ENCODE results near the gene FIBP. TPM values are rescaled to one million over a fixed set of nuclear protein-coding genes. Genes with fewer than 3 reads are reported as not detected.
A peak's percentile ranks its signal among the peaks of the same experiment; 100 is the strongest.

The FIBP gene
- total RNA-seq (2014; rRNA removed; shearing (Covaris generic)) (201 and 220 TPM in 2 replicates), polyA plus RNA-seq (2016; fragmentation: Nextera tagmentation; extraction: Ambion mirVana) (200 and 203 TPM in 2 replicates)

DNA sequence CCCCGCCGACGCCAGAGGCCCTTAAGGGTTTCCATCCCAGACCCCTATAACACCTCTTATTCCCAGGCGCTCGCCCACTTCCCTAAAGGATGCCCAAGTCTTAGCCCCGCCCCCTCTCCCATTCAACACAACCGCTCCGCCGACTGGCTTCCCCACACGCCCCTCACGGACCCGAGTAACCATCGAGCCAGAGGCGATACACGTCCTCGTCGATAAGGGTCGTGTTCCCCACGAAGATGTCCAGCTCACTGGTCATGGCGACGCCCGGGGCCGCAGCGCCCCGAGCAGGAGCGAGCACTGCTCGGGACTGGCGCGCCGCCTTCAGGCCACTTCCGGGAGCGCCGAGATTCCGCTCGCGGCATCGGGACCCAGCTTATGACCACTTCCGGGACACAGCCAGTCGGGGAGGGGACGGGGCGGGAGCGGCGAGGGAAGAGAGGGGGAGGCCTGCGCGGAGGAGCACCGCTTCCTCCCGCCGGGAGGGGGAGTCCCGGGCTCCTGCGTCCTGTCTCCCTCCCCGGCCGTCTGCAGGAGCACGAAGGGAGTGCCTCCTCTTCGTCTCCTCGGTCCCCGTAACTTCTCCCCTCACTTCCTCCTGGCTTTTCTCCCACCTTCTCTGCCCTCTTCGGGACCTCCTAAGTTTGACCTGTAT, at the start of gene FIBP:
FIBP (minus strand) TSS at position 309 of the 652 bp plus-strand sequence; CDS start at position 256, 53 bp downstream.
- Histone ChIP-seq H3K27ac (peak within 1 kb of the TSS; percentile 99), H3K4me3 (peak within 1 kb of the TSS; percentile 95), H3K36me3 (ENCODE audit: low read depth) (peaks cover 27% of the 10 kb centered on the region; the same call in 1 of the 2 replicates), H3K27me3 (replicated peaks; ENCODE audit: insufficient read depth) (no peaks in the 10 kb centered on the region), H3K9ac (peak within 1 kb of the TSS; percentile 99), H3F3A (ENCODE audit: insufficient read depth) (peaks cover 53% of the 10 kb centered on the region), H3K9me2 (ENCODE audit: insufficient read depth) (no peaks in the 10 kb centered on the region), H2AFZ (peak within 1 kb of the TSS; percentile 76), H3K9me3 (ENCODE audit: low read depth) (no peaks in the 10 kb centered on the region), H3K4me2 (ENCODE audit: unreplicated experiment) (peak within 1 kb of the TSS; percentile 85), H4K20me1 (ENCODE audit: insufficient read depth) (no peaks in the 10 kb centered on the region; the same call in 1 of the 2 replicates), H3K79me2 (ENCODE audit: insufficient read depth) (peaks cover 66% of the 10 kb centered on the region), H3K4me1 (ENCODE audit: insufficient read depth) (peaks cover 37% of the 10 kb centered on the region)
- in situ Hi-C loops (cut with MboI) = loop anchor here (10.0 kb wide), 1 partner anchor 97 kb away; no protein-coding TSS in a partner anchor
- no peak for TF ChIP-seq EZH2 (IDR thresholded peaks at IDR 0.05; ENCODE audit: insufficient read depth, poor library complexity, severe bottlenecking)
- DNase-seq = peak; percentile 98
- 0 to 1% methylated on average over 44 to 48 of the region's 57 CpGs for WGBS, 2 experiments (ENCODE audit: low coverage in 1 of 2, low lambda C conversion rate in 2 of 2, missing lambda C conversion rate in 2 of 2)

DNA sequence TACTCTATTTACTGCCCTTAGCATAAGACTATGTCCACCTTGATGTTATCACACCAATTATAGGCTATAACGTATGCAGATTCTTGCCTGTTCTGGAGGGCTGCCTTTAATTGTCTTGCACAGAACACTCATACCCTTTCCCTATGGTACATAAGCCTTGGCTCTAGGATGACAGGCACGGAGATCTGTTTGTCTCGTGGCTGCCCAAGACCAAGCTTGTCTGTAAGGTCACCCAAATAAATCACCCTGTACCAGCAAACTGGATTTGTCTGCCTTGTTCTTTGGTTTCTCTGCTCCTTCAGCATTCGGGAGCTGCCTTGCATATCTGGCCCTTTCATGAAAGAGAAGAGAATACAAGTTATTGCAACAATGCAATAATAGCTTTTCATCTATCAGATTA, 49.5 kb upstream of the FIBP start:
- WGBS, 2 experiments (ENCODE audit: low coverage in 1 of 2, low lambda C conversion rate in 2 of 2, missing lambda C conversion rate in 2 of 2) = 43 to 44% methylated on average over 4 of the region's 4 CpGs

DNA sequence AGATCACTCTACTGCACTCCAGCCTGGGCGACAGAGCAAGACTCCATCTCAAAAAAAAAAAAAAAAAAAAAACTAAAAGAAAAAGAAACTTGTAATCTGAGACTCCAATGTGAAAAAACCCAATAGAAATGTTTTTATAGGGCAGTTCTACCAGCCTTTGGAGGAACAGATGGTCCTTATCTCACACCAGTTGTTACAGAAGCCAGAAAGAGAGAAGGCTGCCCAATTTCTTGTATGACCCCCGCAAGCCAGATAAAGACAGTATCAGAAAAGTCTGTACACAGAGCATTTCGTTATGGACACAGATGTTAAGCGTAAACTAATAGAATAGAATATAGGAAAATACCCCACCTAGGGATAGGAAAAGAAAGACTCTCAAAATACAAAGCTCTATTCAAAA, 45.7 kb upstream of the FIBP start:
- 70 to 76% methylated on average over 4 of the region's 4 CpGs for WGBS, 2 experiments (ENCODE audit: low coverage in 1 of 2, low lambda C conversion rate in 2 of 2, missing lambda C conversion rate in 2 of 2)
- no peaks in the 10 kb centered on the region for H3K9me3 ChIP-seq (ENCODE audit: low read depth)
- no peaks in the 10 kb centered on the region for H3K4me1 ChIP-seq (ENCODE audit: insufficient read depth)
- H4K20me1 ChIP-seq (ENCODE audit: insufficient read depth) = no peaks in the 10 kb centered on the region
- TF ChIP-seq EZH2phosphoT487 (IDR thresholded peaks at IDR 0.05; ENCODE audit: insufficient read depth, low read depth) (no peak), EZH2 (IDR thresholded peaks at IDR 0.05; ENCODE audit: insufficient read depth, poor library complexity, severe bottlenecking) (no peak)
- in situ Hi-C loops (cut with MboI) = no loop called here
- no peak overlapping the region for H3K4me2 ChIP-seq (ENCODE audit: unreplicated experiment)
- no peak overlapping the region for H3K9ac ChIP-seq
- H3K27me3 ChIP-seq (replicated peaks; ENCODE audit: insufficient read depth) = no peaks in the 10 kb centered on the region
- H3K9me2 ChIP-seq (ENCODE audit: insufficient read depth) = no peaks in the 10 kb centered on the region
- no peak for DNase-seq
- no peaks in the 10 kb centered on the region for H3K79me2 ChIP-seq (ENCODE audit: insufficient read depth)
- peaks cover 4% of the 10 kb centered on the region; the same call in 1 of the 2 replicates for H3F3A ChIP-seq (ENCODE audit: insufficient read depth)
- no peak overlapping the region for H3K4me3 ChIP-seq
- no peak overlapping the region for H3K27ac ChIP-seq
- H2AFZ ChIP-seq = no peak overlapping the region
- no peaks in the 10 kb centered on the region for H3K36me3 ChIP-seq (ENCODE audit: low read depth)

More for the DNA sequence above, 49.5 kb upstream of the FIBP start:
- Histone ChIP-seq H3K9me2 (ENCODE audit: insufficient read depth) (no peaks in the 10 kb centered on the region), H3K4me3 (no peak overlapping the region), H4K20me1 (ENCODE audit: insufficient read depth) (no peaks in the 10 kb centered on the region), H3K36me3 (ENCODE audit: low read depth) (no peaks in the 10 kb centered on the region), H3F3A (ENCODE audit: insufficient read depth) (peaks cover 24% of the 10 kb centered on the region), H3K27ac (no peak overlapping the region), H3K9me3 (ENCODE audit: low read depth) (no peaks in the 10 kb centered on the region), H3K27me3 (replicated peaks; ENCODE audit: insufficient read depth) (no peaks in the 10 kb centered on the region), H3K4me2 (ENCODE audit: unreplicated experiment) (no peak overlapping the region), H2AFZ (no peak overlapping the region), H3K9ac (no peak overlapping the region), H3K4me1 (ENCODE audit: insufficient read depth) (peaks cover 22% of the 10 kb centered on the region), H3K79me2 (ENCODE audit: insufficient read depth) (no peaks in the 10 kb centered on the region)
- in situ Hi-C loops (cut with MboI) = no loop called here
- no peak for DNase-seq
- TF ChIP-seq EZH2 (IDR thresholded peaks at IDR 0.05; ENCODE audit: insufficient read depth, poor library complexity, severe bottlenecking) (no peak), EZH2phosphoT487 (IDR thresholded peaks at IDR 0.05; ENCODE audit: insufficient read depth, low read depth) (no peak)

DNA sequence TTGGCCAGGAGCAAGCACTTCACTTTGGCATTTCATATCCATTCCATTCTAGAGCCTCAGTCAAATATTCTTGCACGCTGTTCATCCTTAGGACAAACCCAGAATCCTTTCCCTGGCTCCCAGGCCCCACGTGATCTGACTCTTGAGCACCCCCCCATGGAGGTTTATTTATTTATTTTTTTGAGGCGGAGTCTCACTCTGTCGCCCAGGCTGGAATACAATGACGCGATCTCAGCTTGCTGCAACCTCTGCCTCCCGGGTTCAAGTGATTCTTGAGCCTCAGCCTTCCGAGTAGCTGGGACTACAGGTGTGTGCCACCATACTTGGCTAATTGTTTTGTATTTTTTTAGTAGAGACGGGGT, 44.3 kb upstream of the FIBP start:
- TF ChIP-seq EZH2phosphoT487 (IDR thresholded peaks at IDR 0.05; ENCODE audit: insufficient read depth, low read depth) (no peak), EZH2 (IDR thresholded peaks at IDR 0.05; ENCODE audit: insufficient read depth, poor library complexity, severe bottlenecking) (no peak)
- 24 to 25% methylated on average over 9 of the region's 9 CpGs for whole genome bisulfite sequencing, 2 experiments (ENCODE audit: low coverage in 1 of 2, low lambda C conversion rate in 2 of 2, missing lambda C conversion rate in 2 of 2)
- Histone ChIP-seq H3K27ac (no peak overlapping the region), H3K9ac (no peak overlapping the region), H3K4me3 (no peak overlapping the region), H3K9me3 (ENCODE audit: low read depth) (no peaks in the 10 kb centered on the region), H3F3A (ENCODE audit: insufficient read depth) (peaks cover 8% of the 10 kb centered on the region; the same call in 1 of the 2 replicates), H3K9me2 (ENCODE audit: insufficient read depth) (no peaks in the 10 kb centered on the region), H3K4me2 (ENCODE audit: unreplicated experiment) (no peak overlapping the region), H3K79me2 (ENCODE audit: insufficient read depth) (no peaks in the 10 kb centered on the region), H3K4me1 (ENCODE audit: insufficient read depth) (no peaks in the 10 kb centered on the region), H2AFZ (peak overlapping the region; percentile 62; the same call in 1 of the 2 replicates), H4K20me1 (ENCODE audit: insufficient read depth) (no peaks in the 10 kb centered on the region), H3K27me3 (replicated peaks; ENCODE audit: insufficient read depth) (no peaks in the 10 kb centered on the region), H3K36me3 (ENCODE audit: low read depth) (no peaks in the 10 kb centered on the region)
- in situ Hi-C loops (cut with MboI) = no loop called here
- peak; percentile 65 for DNase-seq

All from GM23248 (cell line).